ENCODE results near the gene MCC.

MCC gene

GRCh38 chr5:113276001-113276400 is 212.3 kb downstream of the MCC start:
- CTCF ChIA-PET: no interaction called here
- no peak overlapping the region for H3K27ac ChIP-seq
- DNase-seq (ENCODE audit: low spot score): no peak
- TF ChIP-seq CTCF (conservative IDR thresholded peaks at IDR 0.05; ENCODE audit: low read depth): no peak
- POLR2A ChIA-PET (ENCODE audit: low non-redundant PET): no interaction called here

GRCh38 chr5:113274836-113275414 is 213.3 kb downstream of the MCC start:
- CTCF ChIA-PET: interaction anchor here (0.6 to 0.7 kb wide), 4 partner anchors 27 to 232 kb away, joined by 3 to 6 read pairs (median 4); no protein-coding TSS in a partner anchor
- POLR2A ChIA-PET (ENCODE audit: low non-redundant PET): no interaction called here

GRCh38 chr5:113273948-113274347 is 214.3 kb downstream of the MCC start:
- DNase-seq (ENCODE audit: low spot score): no peak
- no peak for TF ChIP-seq CTCF (conservative IDR thresholded peaks at IDR 0.05; ENCODE audit: low read depth)
- CTCF ChIA-PET: no interaction called here
- POLR2A ChIA-PET (ENCODE audit: low non-redundant PET): interaction anchor here (0.5 kb wide), 1 partner anchor 275 kb away, joined by 4 read pairs; no protein-coding TSS in a partner anchor
- H3K27ac ChIP-seq: no peak overlapping the region

More at GRCh38 chr5:113274836-113275414, 213.3 kb downstream of the MCC start:
- TF ChIP-seq CTCF (conservative IDR thresholded peaks at IDR 0.05; ENCODE audit: low read depth): no peak
- no peak overlapping the region for H3K27ac ChIP-seq
- no peak for DNase-seq (ENCODE audit: low spot score)

- no peak for TF ChIP-seq CTCF (conservative IDR thresholded peaks at IDR 0.05; ENCODE audit: low read depth)
- ChIA-PET POLR2A (ENCODE audit: low non-redundant PET) (no interaction called here), CTCF (interaction anchor here (0.6 to 0.7 kb wide), 2 partner anchors 15 to 373 kb away, joined by 3 read pairs; no protein-coding TSS in a partner anchor)
- H3K27ac ChIP-seq: no peak overlapping the region
- DNase-seq (ENCODE audit: low spot score): no peak
Measured at GRCh38 chr5:113271745-113272454, 216.4 kb downstream of the MCC start.

DNA sequence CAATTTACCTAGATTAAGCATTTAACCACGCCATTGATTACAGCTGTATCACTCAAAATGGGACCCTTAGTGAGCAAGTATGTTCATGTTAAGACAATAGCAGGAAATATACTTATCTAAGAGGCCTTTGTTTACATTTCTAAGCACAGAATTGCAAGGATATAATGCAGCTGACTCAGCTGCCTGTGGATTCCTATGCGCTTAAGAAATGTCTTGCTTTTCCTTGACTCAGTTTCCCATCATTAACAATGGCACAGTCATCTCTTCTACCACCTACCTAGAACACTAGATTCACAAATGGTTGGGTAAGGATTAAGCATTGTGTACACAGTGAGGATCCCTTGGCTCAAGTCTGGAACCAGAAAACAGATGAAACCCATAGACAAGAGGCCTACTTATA is 217.2 kb downstream of the MCC start:
- H3K27ac ChIP-seq: no peak overlapping the region
- no peak for DNase-seq (ENCODE audit: low spot score)
- POLR2A ChIA-PET (ENCODE audit: low non-redundant PET): no interaction called here
- no peak for TF ChIP-seq CTCF (conservative IDR thresholded peaks at IDR 0.05; ENCODE audit: low read depth)
- CTCF ChIA-PET: no interaction called here

DNA sequence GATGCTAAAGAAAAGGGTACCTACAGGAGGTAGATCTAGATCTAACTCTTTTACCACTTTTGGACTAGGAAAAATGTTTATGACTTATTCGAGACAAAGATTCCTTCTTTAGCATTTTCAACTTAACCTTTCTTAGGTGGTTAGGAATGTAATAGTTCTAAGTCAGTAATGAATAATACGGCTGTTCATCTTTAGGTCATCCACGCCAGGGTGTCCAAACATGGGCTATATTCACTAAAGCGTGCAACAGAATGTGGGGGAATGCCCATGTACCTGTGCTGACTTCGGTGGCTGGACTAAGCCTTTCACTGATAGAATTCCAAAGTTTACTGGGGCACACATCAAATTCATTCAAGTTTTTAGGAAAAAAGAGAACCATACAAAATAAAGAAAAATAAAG is 218.2 kb downstream of the MCC start:
- no peak overlapping the region for H3K27ac ChIP-seq
- DNase-seq (ENCODE audit: low spot score): no peak
- ChIA-PET POLR2A (ENCODE audit: low non-redundant PET) (no interaction called here), CTCF (interaction anchor here (0.7 kb wide), 1 partner anchor 1994 kb away, joined by 3 read pairs; no protein-coding TSS in a partner anchor)
- TF ChIP-seq CTCF (conservative IDR thresholded peaks at IDR 0.05; ENCODE audit: low read depth): no peak
